Central memory CD8-positive, alpha-beta T cell (primary cell): ENCODE results near the gene ENOX1.
"Not testable (repeated sequence)": the region's sequence is repeated elsewhere in the genome, so short reads cannot be mapped to it uniquely, and the experiment has no call there.

Source experiments
- ATAC-seq: fragments of 150-1000 bp; cut with Tn5 transposase; replicated peaks from 2 replicates; pipeline ENCODE4 v1.10.0; 2022; ENCODE audit warnings: mild to moderate bottlenecking, moderate FRiP score, moderate number of reproducible peaks; ENCODE audit not compliant: poor library complexity, severe bottlenecking; ENCODE audit errors: extremely low read depth
- DNase-seq, 2 donors: peaks; one replicate each; pipeline ENCODE4 v3.0.0; 2021; ENCODE audit warnings: low spot score in 2 of 2
- H3K27ac Mint-ChIP-seq: one replicate; pipeline ENCODE4 v1.8.0; 2022; ENCODE audit warnings: low read depth, mild to moderate bottlenecking, moderate library complexity, mixed read lengths
- H3K27me3 Mint-ChIP-seq: one replicate; pipeline ENCODE4 v1.8.0; 2022; ENCODE audit warnings: mixed read lengths
- H3K36me3 Mint-ChIP-seq: one replicate; pipeline ENCODE4 v1.8.0; 2022; ENCODE audit warnings: mild to moderate bottlenecking, moderate library complexity, mixed read lengths; ENCODE audit not compliant: insufficient read depth
- H3K4me1 Mint-ChIP-seq: one replicate; pipeline ENCODE4 v1.8.0; 2022; ENCODE audit warnings: mixed read lengths
- H3K4me3 Mint-ChIP-seq: one replicate; pipeline ENCODE4 v1.8.0; 2022; ENCODE audit warnings: mild to moderate bottlenecking, moderate library complexity, mixed read lengths
- H3K9me3 Mint-ChIP-seq: one replicate; pipeline ENCODE4 v1.8.0; 2022; ENCODE audit warnings: mixed read lengths

ENOX1 gene

GRCh38 chr13:43195551-43195950, 591.2 kb downstream of the ENOX1 start:
- ATAC-seq (no peak), DNase-seq (no peak)
- no peaks in the 10 kb centered on the region for H3K9me3 Mint-ChIP-seq
- H3K4me1 Mint-ChIP-seq, result no peaks in the 10 kb centered on the region
- peaks cover 2% of the 10 kb centered on the region for H3K36me3 Mint-ChIP-seq
- no peak overlapping the region for H3K27ac Mint-ChIP-seq
- H3K27me3 Mint-ChIP-seq, result peaks cover 65% of the 10 kb centered on the region
- no peak overlapping the region for H3K4me3 Mint-ChIP-seq

- Mint-ChIP-seq H3K27ac (no peak overlapping the region), H3K36me3 (peaks cover 2% of the 10 kb centered on the region), H3K4me1 (no peaks in the 10 kb centered on the region), H3K27me3 (peaks cover 61% of the 10 kb centered on the region), H3K9me3 (no peaks in the 10 kb centered on the region), H3K4me3 (no peak overlapping the region)
- DNase-seq, result no peak
- no peak for ATAC-seq
Measured at GRCh38 chr13:43195112-43195511, 591.7 kb downstream of the ENOX1 start.

GRCh38 chr13:43193789-43194420, 592.9 kb downstream of the ENOX1 start:
- no peaks in the 10 kb centered on the region for H3K4me1 Mint-ChIP-seq
- no peak for ATAC-seq
- H3K9me3 Mint-ChIP-seq, result no peaks in the 10 kb centered on the region
- H3K27ac Mint-ChIP-seq, result no peak overlapping the region
- H3K4me3 Mint-ChIP-seq, result no peak overlapping the region
- DNase-seq, result no peak
- H3K36me3 Mint-ChIP-seq, result peaks cover 2% of the 10 kb centered on the region
- peaks cover 49% of the 10 kb centered on the region for H3K27me3 Mint-ChIP-seq

DNA sequence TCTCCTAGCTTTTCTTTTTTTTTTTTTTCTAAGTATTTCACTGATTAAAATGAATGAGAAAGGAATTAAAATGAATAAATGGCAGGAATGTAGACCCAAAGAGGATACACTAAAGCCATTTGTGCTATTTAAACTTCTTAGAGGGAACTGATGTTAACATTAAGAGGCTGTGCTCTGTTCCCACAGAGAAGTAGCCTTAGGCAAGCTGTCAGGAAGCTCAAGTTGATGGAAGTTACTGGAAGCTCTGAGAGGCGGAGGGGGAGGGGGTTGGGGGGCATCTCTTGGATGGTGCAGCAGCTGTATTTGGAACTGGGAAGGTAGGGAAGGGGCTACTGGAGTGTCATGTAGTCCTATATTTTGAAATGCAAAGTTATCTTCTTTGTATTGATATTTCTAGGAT, 595.2 kb downstream of the ENOX1 start:
- no peaks in the 10 kb centered on the region for H3K4me1 Mint-ChIP-seq
- H3K27ac Mint-ChIP-seq, result no peak overlapping the region
- H3K27me3 Mint-ChIP-seq, result peaks cover 27% of the 10 kb centered on the region
- ATAC-seq, result no peak
- no peak for DNase-seq
- H3K36me3 Mint-ChIP-seq, result peaks cover 2% of the 10 kb centered on the region
- no peaks in the 10 kb centered on the region for H3K9me3 Mint-ChIP-seq
- H3K4me3 Mint-ChIP-seq, result no peak overlapping the region

- no peak overlapping the region for H3K4me3 Mint-ChIP-seq
- no peak overlapping the region for H3K27ac Mint-ChIP-seq
- H3K9me3 Mint-ChIP-seq, result no peaks in the 10 kb centered on the region
- DNase-seq, result no peak
- H3K4me1 Mint-ChIP-seq, result no peaks in the 10 kb centered on the region
- ATAC-seq, result no peak
- peaks cover 10% of the 10 kb centered on the region for H3K27me3 Mint-ChIP-seq
- no peaks in the 10 kb centered on the region for H3K36me3 Mint-ChIP-seq
Measured at GRCh38 chr13:43185226-43185625, 601.5 kb downstream of the ENOX1 start.

GRCh38 chr13:43180837-43181236, 605.9 kb downstream of the ENOX1 start:
- H3K4me1 Mint-ChIP-seq, result no peaks in the 10 kb centered on the region
- ATAC-seq, result no peak
- H3K4me3 Mint-ChIP-seq, result no peak overlapping the region
- no peaks in the 10 kb centered on the region for H3K9me3 Mint-ChIP-seq
- DNase-seq, result no peak
- no peak overlapping the region for H3K27ac Mint-ChIP-seq
- peaks cover 16% of the 10 kb centered on the region for H3K27me3 Mint-ChIP-seq
- H3K36me3 Mint-ChIP-seq, result no peaks in the 10 kb centered on the region

DNA sequence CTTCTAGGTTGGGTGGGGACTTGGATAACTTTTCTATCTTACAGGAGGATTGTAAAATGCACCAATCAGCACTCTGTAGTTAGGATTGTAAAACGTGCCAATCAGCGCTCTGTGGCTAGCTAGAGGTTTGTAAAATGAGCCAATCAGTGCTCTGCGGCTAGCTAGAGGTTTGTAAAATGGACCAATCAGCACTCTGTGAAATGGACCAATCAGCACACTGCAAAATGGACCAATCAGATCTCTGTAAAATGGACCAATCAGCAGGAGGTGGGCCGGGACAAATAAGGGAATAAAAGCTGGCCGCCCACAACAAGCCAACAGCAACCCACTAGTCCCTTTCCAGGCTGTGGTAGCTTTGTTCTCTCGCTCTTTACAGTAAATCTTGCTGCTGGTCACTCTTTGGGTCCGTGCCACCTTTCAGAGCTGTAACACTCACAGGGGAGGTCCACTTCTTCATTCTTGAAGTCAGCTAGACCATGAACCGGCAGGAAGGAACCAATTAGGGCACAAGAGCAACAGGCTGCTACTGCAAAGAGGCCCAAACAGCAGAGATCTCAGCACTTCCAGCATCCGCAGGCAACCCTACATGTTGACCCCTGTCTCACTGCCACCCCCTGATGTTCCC, 606.6 kb downstream of the ENOX1 start:
- Mint-ChIP-seq H3K27me3 (peaks cover 16% of the 10 kb centered on the region), H3K4me3 (no peak overlapping the region), H3K27ac (no peak overlapping the region)

GRCh38 chr13:43171489-43171888, 615.3 kb downstream of the ENOX1 start:
- H3K4me3 Mint-ChIP-seq, result no peak overlapping the region
- H3K4me1 Mint-ChIP-seq, result no peaks in the 10 kb centered on the region
- no peak for DNase-seq
- no peaks in the 10 kb centered on the region for H3K9me3 Mint-ChIP-seq
- no peaks in the 10 kb centered on the region for H3K36me3 Mint-ChIP-seq
- no peak for ATAC-seq
- H3K27ac Mint-ChIP-seq, result no peak overlapping the region
- H3K27me3 Mint-ChIP-seq, result peaks cover 21% of the 10 kb centered on the region

More for the DNA sequence above, 606.6 kb downstream of the ENOX1 start:
- ATAC-seq (no peak), DNase-seq (no peak)
- no peaks in the 10 kb centered on the region for H3K36me3 Mint-ChIP-seq
- H3K9me3 Mint-ChIP-seq, result no peaks in the 10 kb centered on the region
- H3K4me1 Mint-ChIP-seq, result no peaks in the 10 kb centered on the region

- Mint-ChIP-seq H3K4me1 (no peaks in the 10 kb centered on the region), H3K27me3 (peaks cover 30% of the 10 kb centered on the region), H3K9me3 (no peaks in the 10 kb centered on the region), H3K36me3 (no peaks in the 10 kb centered on the region), H3K27ac (no peak overlapping the region), H3K4me3 (no peak overlapping the region)
- no peak for ATAC-seq
- DNase-seq, result no peak
Measured at GRCh38 chr13:43170506-43170905, 616.3 kb downstream of the ENOX1 start.

DNA sequence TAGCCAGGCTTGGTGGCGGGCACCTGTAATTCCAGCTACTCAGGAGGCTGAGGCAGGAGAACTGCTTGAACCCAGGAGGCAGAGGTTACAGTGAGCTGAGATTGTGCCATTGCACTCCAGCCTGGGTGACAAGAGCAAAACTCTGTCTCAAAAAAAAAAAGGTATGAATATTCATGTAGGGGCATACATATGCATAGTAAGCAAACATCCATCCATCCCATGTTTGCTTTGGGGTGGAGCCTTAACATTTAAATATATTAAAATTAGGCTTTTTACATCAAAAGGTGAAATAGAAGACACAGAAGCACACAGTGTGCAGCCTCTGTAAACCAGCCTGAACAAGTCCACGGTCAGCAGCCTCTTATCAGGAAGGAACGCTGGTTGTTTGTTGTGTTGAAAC, 618.3 kb downstream of the ENOX1 start:
- DNase-seq, H3K4me3 Mint-ChIP-seq, H3K27ac Mint-ChIP-seq, H3K4me1 Mint-ChIP-seq, ATAC-seq, H3K9me3 Mint-ChIP-seq, H3K36me3 Mint-ChIP-seq: not testable (repeated sequence)
- H3K27me3 Mint-ChIP-seq, result peaks cover 44% of the 10 kb centered on the region

- Mint-ChIP-seq H3K27me3 (peaks cover 44% of the 10 kb centered on the region), H3K4me1 (no peaks in the 10 kb centered on the region), H3K36me3 (no peaks in the 10 kb centered on the region)
Measured at GRCh38 chr13:43167731-43168130, 619.0 kb downstream of the ENOX1 start.

GRCh38 chr13:43166644-43167457, 619.9 kb downstream of the ENOX1 start:
- DNase-seq (no peak), ATAC-seq (no peak)
- Mint-ChIP-seq H3K4me3 (no peak overlapping the region), H3K27me3 (peaks cover 44% of the 10 kb centered on the region), H3K9me3 (peaks cover 7% of the 10 kb centered on the region), H3K36me3 (no peaks in the 10 kb centered on the region), H3K27ac (no peak overlapping the region), H3K4me1 (no peaks in the 10 kb centered on the region)

More at GRCh38 chr13:43167731-43168130, 619.0 kb downstream of the ENOX1 start:
- DNase-seq (no peak), ATAC-seq (no peak)
- no peak overlapping the region for H3K4me3 Mint-ChIP-seq
- no peak overlapping the region for H3K27ac Mint-ChIP-seq
- peaks cover 7% of the 10 kb centered on the region for H3K9me3 Mint-ChIP-seq
